BJ (cell line): ENCODE measurements around the gene SEBOX. TPM values are rescaled to one million over a fixed set of nuclear protein-coding genes. Genes with fewer than 3 reads are reported as not detected.

ENCODE experiments used
- CTCF ChIA-PET: fragments of 350-600 bp; formaldehyde crosslinking; extraction: SDS; loops from one replicate; lab custom pipeline; 2021; ENCODE audit warnings: antibody characterized with exemption, inconsistent platforms; lab: Yijun Ruan, JAX
- POLR2A ChIA-PET: fragments of 300-600 bp; sonication (Branson Sonifier 250); formaldehyde crosslinking; extraction: SDS; loops from one replicate; lab custom pipeline; 2021; ENCODE audit warnings: antibody characterized with exemption; lab: Charles Lee
- DNase-seq: peaks from one replicate; pipeline ENCODE4 v3.0.0-alpha.2; 2011; ENCODE audit warnings: low read depth
- H3K27me3 ChIP-seq: 2 replicates; pipeline ENCODE4 v1.6.0; 2011; ENCODE audit warnings: low read length; ENCODE audit not compliant: control insufficient read depth, insufficient read depth
- H3K36me3 ChIP-seq: 2 replicates; pipeline ENCODE4 v1.5.1; 2011; ENCODE audit warnings: low read length; ENCODE audit not compliant: control insufficient read depth, insufficient read depth
- H3K4me3 ChIP-seq: 2 replicates; pipeline ENCODE4 v1.5.1; 2011; ENCODE audit warnings: low read depth, mild to moderate bottlenecking, control low read depth, low read length
- CTCF ChIP-seq: IDR thresholded peaks from 2 replicates; pipeline ENCODE4 v1.5.1; 2011; ENCODE audit warnings: low read depth, mild to moderate bottlenecking, control low read depth, inconsistent platforms, low read length, moderate library complexity; ENCODE audit not compliant: insufficient read depth
- polyA plus RNA-seq: library from polyadenylated mRNA; depleted of rRNA; stranded (reverse); fragments of >200 nt; gene quantifications from 2 replicates; pipeline ENCODE4 v1.2.3, GENCODE V29; 2011

SEBOX gene
- polyA plus RNA-seq, 1 experiment, result not detected

- Histone ChIP-seq H3K36me3 (0 out of 2 replicates have a peak, but pooled peaks cover 1% of the 10 kb centered on the region), H3K4me3 (peak overlapping the region; percentile 73), H3K27me3 (no peaks in the 10 kb centered on the region)
- TF ChIP-seq CTCF, result no peak
- POLR2A ChIA-PET, result no interaction called here
- DNase-seq, result no peak
- CTCF ChIA-PET, result interaction anchor here (0.6 kb wide), 1 partner anchor 281 kb away, joined by 3 read pairs; no protein-coding TSS in a partner anchor
Measured at GRCh38 chr17:28372203-28372944, 7.4 kb upstream of the SEBOX start.

GRCh38 chr17:28371245-28372202, 6.5 kb upstream of the SEBOX start, which contains the start of gene SARM1:
TSS of gene SARM1 (plus strand) at chr17:28371694. CDS start at chr17:28372033, 339 bp downstream.
- POLR2A ChIA-PET, result no interaction called here

GRCh38 chr17:28370744-28371103, 5.7 kb upstream of the SEBOX start:
- Histone ChIP-seq H3K27me3 (no peaks in the 10 kb centered on the region), H3K36me3 (no peaks in the 10 kb centered on the region), H3K4me3 (no peak overlapping the region)
- POLR2A ChIA-PET, result no interaction called here
- no peak for TF ChIP-seq CTCF
- DNase-seq, result no peak
- CTCF ChIA-PET, result interaction anchor here (1.2 to 1.9 kb wide), 2 partner anchors 9 to 13 kb away, joined by 3 to 5 read pairs; partner anchors contain the start of gene POLDIP2

More at GRCh38 chr17:28371245-28372202, 6.5 kb upstream of the SEBOX start, which contains the start of gene SARM1:
- peak; percentile 62 for DNase-seq
- H3K36me3 ChIP-seq, result no peaks in the 10 kb centered on the region
- CTCF ChIA-PET, result interaction anchor here (1.9 kb wide), 1 partner anchor 10 kb away, joined by 5 read pairs; no protein-coding TSS in a partner anchor
- no peak for TF ChIP-seq CTCF
- no peaks in the 10 kb centered on the region for H3K27me3 ChIP-seq
- peak within 1 kb of the TSS; percentile 73 for H3K4me3 ChIP-seq

- no peaks in the 10 kb centered on the region for H3K36me3 ChIP-seq
- TF ChIP-seq CTCF, result no peak
- CTCF ChIA-PET, result interaction anchor here (1.2 to 1.9 kb wide), 2 partner anchors 9 to 13 kb away, joined by 3 to 5 read pairs; partner anchors contain the start of gene POLDIP2
- no peaks in the 10 kb centered on the region for H3K27me3 ChIP-seq
- no peak for DNase-seq
- peak within 1 kb of the TSS; percentile 73 for H3K4me3 ChIP-seq
- POLR2A ChIA-PET, result no interaction called here
Measured at GRCh38 chr17:28370035-28370743, 5.2 kb upstream of the SEBOX start, which contains the start of gene VTN. TSS of gene VTN (minus strand) at chr17:28370307. CDS start at chr17:28370203, 104 bp downstream.
